Type B pancreatic cell (in vitro differentiated cells): ENCODE data around the gene DVL3. TPM values are rescaled to one million over a fixed set of nuclear protein-coding genes. Genes with fewer than 3 reads are reported as not detected.

Experiments
- DNase-seq: peaks from one replicate; pipeline ENCODE4 v3.0.0; 2021; ENCODE audit warnings: mixed read lengths; ENCODE audit not compliant: unreplicated experiment; ENCODE audit errors: extremely low spot score
- H3K27ac Mint-ChIP-seq: 2 replicates; pipeline ENCODE4 v1.8.0; 2021; ENCODE audit warnings: mild to moderate bottlenecking, mixed read lengths
- H3K27me3 Mint-ChIP-seq: 2 replicates; pipeline ENCODE4 v1.8.0; 2021; ENCODE audit warnings: mixed read lengths
- H3K36me3 Mint-ChIP-seq: 2 replicates; pipeline ENCODE4 v1.8.0; 2021; ENCODE audit warnings: mixed read lengths
- H3K4me1 Mint-ChIP-seq: one replicate; pipeline ENCODE4 v1.8.0; 2021; ENCODE audit warnings: mixed read lengths; ENCODE audit not compliant: unreplicated experiment
- H3K4me3 Mint-ChIP-seq: 2 replicates; pipeline ENCODE4 v1.8.0; 2021; ENCODE audit warnings: mild to moderate bottlenecking, mixed read lengths
- H3K9me3 Mint-ChIP-seq: 2 replicates; pipeline ENCODE4 v1.8.0; 2021; ENCODE audit warnings: mixed read lengths
- CTCF ChIP-seq: fragments of 200-600 bp; sonication (generic); conservative IDR thresholded peaks from 2 replicates; pipeline ENCODE4 v1.5.0; 2021; ENCODE audit warnings: antibody characterized with exemption, mild to moderate bottlenecking
- total RNA-seq: library from RNA; stranded (reverse); gene quantifications from 2 replicates; pipeline ENCODE4 v1.2.1, GENCODE V29; 2021; ENCODE audit warnings: low replicate concordance

The DVL3 gene
- total RNA-seq, 1 donor from 2014 or later = 84.8 TPM

- Mint-ChIP-seq H3K36me3 (peaks cover 19% of the 10 kb centered on the region), H3K27ac (no peak overlapping the region), H3K4me3 (no peak overlapping the region), H3K27me3 (no peaks in the 10 kb centered on the region), H3K9me3 (no peaks in the 10 kb centered on the region), H3K4me1 (peaks cover 7% of the 10 kb centered on the region)
- no peak for TF ChIP-seq CTCF
- no peak for DNase-seq
These were observed 10.4 kb downstream of the DVL3 start for GRCh38 chr3:184165543-184165942.

- H3K9me3 Mint-ChIP-seq = no peaks in the 10 kb centered on the region
- no peak overlapping the region for H3K4me3 Mint-ChIP-seq
- H3K27ac Mint-ChIP-seq = no peak overlapping the region
- no peak for TF ChIP-seq CTCF
- no peaks in the 10 kb centered on the region for H3K27me3 Mint-ChIP-seq
- H3K36me3 Mint-ChIP-seq = peaks cover 22% of the 10 kb centered on the region
- no peak for DNase-seq
- peaks cover 2% of the 10 kb centered on the region for H3K4me1 Mint-ChIP-seq
These were observed 11.5 kb downstream of the DVL3 start for GRCh38 chr3:184166671-184167070.

- no peak for DNase-seq
- H3K27ac Mint-ChIP-seq = no peak overlapping the region
- TF ChIP-seq CTCF = no peak
- H3K4me3 Mint-ChIP-seq = no peak overlapping the region
- H3K4me1 Mint-ChIP-seq = no peaks in the 10 kb centered on the region
- no peaks in the 10 kb centered on the region for H3K27me3 Mint-ChIP-seq
- no peaks in the 10 kb centered on the region for H3K9me3 Mint-ChIP-seq
- H3K36me3 Mint-ChIP-seq = peaks cover 26% of the 10 kb centered on the region
These were observed 12.6 kb downstream of the DVL3 start for GRCh38 chr3:184167786-184168185.

GRCh38 chr3:184168363-184169120, 13.4 kb downstream of the DVL3 start:
- Mint-ChIP-seq H3K4me1 (no peaks in the 10 kb centered on the region), H3K27ac (peak overlapping the region; percentile 43), H3K36me3 (peaks cover 30% of the 10 kb centered on the region), H3K9me3 (no peaks in the 10 kb centered on the region), H3K27me3 (no peaks in the 10 kb centered on the region), H3K4me3 (no peak overlapping the region)
- DNase-seq = no peak
- TF ChIP-seq CTCF = no peak

GRCh38 chr3:184169896-184170875, 15.0 kb downstream of the DVL3 start:
- Mint-ChIP-seq H3K36me3 (peaks cover 26% of the 10 kb centered on the region), H3K27me3 (no peaks in the 10 kb centered on the region), H3K4me3 (no peak overlapping the region), H3K27ac (no peak overlapping the region), H3K9me3 (no peaks in the 10 kb centered on the region), H3K4me1 (peaks cover 4% of the 10 kb centered on the region)
- DNase-seq = no peak
- no peak for TF ChIP-seq CTCF
